ENCODE results near the gene RSF1. TPM values are rescaled to one million over a fixed set of nuclear protein-coding genes. Genes with fewer than 3 reads are reported as not detected.

RSF1 gene
- total RNA-seq, 2 donors from 2014 or later: 25.5 to 46.2 TPM

DNA sequence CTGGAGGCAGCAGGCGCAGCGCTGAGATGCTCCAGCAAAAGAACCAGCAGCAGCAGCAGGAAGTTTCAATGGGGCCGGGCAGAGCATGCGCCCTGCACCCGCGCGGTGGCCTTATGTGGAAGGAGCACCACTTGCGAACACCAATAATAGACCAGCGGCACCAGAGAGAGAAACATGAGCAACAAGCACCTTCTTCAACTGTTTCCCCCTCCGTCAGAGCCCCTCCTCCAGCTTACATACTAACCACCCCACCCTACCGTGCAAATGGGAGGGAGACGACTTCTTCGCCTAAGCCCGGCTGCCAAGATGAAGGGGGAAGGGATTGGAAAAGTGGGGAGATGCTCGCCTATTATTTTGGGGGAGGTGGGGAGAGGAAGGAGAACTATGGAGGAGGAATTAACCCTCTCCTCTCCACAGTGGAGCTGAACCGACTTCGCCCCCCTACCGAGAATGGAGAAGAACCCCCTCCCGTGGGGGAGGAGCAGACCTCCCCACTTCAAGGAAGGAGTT, 1.1 kb downstream of the RSF1 start:
- peak overlapping the region; percentile 95 to 99 for H3K4me3 ChIP-seq
- H3K4me1 ChIP-seq (replicated peaks): peaks cover 5% of the 10 kb centered on the region
- H3K27me3 ChIP-seq (replicated peaks; ENCODE audit: insufficient read depth): no peaks in the 10 kb centered on the region
- intact Hi-C loops (cut with DNase I): no loop called here
- peak overlapping the region; percentile 96 to 97 for H3K27ac ChIP-seq
- TF ChIP-seq POLR2AphosphoS5 (IDR thresholded peaks at IDR 0.05): peak; percentile 92
- TF ChIP-seq CTCF (IDR thresholded peaks at IDR 0.05): peak in 2 of 4 experiments; percentile 37 to 50
- peak; percentile 80 for TF ChIP-seq POLR2A (IDR thresholded peaks at IDR 0.05)
- DNase-seq (ENCODE audit: low spot score): peak; percentile 89
- no peaks in the 10 kb centered on the region for H3K9me3 ChIP-seq
- WGBS: under 1% methylated on average over 19 of the region's 19 CpGs
- H3K36me3 ChIP-seq: no peaks in the 10 kb centered on the region

GRCh38 chr11:77815459-77815858, 5.1 kb downstream of the RSF1 start:
- 67% methylated on average over 1 of the region's 1 CpG for WGBS
- DNase-seq (ENCODE audit: low spot score): no peak
- Histone ChIP-seq H3K4me3 (no peak overlapping the region), H3K36me3 (no peaks in the 10 kb centered on the region), H3K27me3 (replicated peaks; ENCODE audit: insufficient read depth) (no peaks in the 10 kb centered on the region), H3K4me1 (replicated peaks) (peaks cover 5% of the 10 kb centered on the region), H3K27ac (no peak overlapping the region), H3K9me3 (no peaks in the 10 kb centered on the region)
- intact Hi-C loops (cut with DNase I): no loop called here
- TF ChIP-seq CTCF (IDR thresholded peaks at IDR 0.05): no peak

- Histone ChIP-seq H3K36me3 (no peaks in the 10 kb centered on the region), H3K27me3 (replicated peaks; ENCODE audit: insufficient read depth) (no peaks in the 10 kb centered on the region), H3K4me3 (no peak overlapping the region), H3K4me1 (replicated peaks) (peaks cover 5% of the 10 kb centered on the region), H3K27ac (no peak overlapping the region), H3K9me3 (no peaks in the 10 kb centered on the region)
- intact Hi-C loops (cut with DNase I): no loop called here
- no peak for TF ChIP-seq POLR2AphosphoS5 (IDR thresholded peaks at IDR 0.05)
- 91% methylated on average over 3 of the region's 3 CpGs for WGBS
- DNase-seq (ENCODE audit: low spot score): no peak
Observed at GRCh38 chr11:77814848-77815247, 5.7 kb downstream of the RSF1 start.

- no peaks in the 10 kb centered on the region for H3K4me1 ChIP-seq (replicated peaks)
- WGBS: 95% methylated on average over 9 of the region's 9 CpGs
- H3K9me3 ChIP-seq: no peaks in the 10 kb centered on the region
- H3K36me3 ChIP-seq: no peaks in the 10 kb centered on the region
- H3K27ac ChIP-seq: no peak overlapping the region
- no peaks in the 10 kb centered on the region for H3K27me3 ChIP-seq (replicated peaks; ENCODE audit: insufficient read depth)
- intact Hi-C loops (cut with DNase I): no loop called here
- TF ChIP-seq CTCF (IDR thresholded peaks at IDR 0.05) (no peak), POLR2AphosphoS5 (IDR thresholded peaks at IDR 0.05) (no peak), POLR2A (IDR thresholded peaks at IDR 0.05) (no peak)
- DNase-seq (ENCODE audit: low spot score): no peak
- H3K4me3 ChIP-seq: no peak overlapping the region
Observed at GRCh38 chr11:77813256-77813655, 7.3 kb downstream of the RSF1 start.

- no peaks in the 10 kb centered on the region for H3K36me3 ChIP-seq
- no peak overlapping the region for H3K4me3 ChIP-seq
- no peak overlapping the region for H3K27ac ChIP-seq
- no peaks in the 10 kb centered on the region for H3K9me3 ChIP-seq
- no peak for TF ChIP-seq POLR2A (IDR thresholded peaks at IDR 0.05)
- no peak for TF ChIP-seq CTCF (IDR thresholded peaks at IDR 0.05)
- TF ChIP-seq POLR2AphosphoS5 (IDR thresholded peaks at IDR 0.05): no peak
- intact Hi-C loops (cut with DNase I): no loop called here
- H3K27me3 ChIP-seq (replicated peaks; ENCODE audit: insufficient read depth): no peaks in the 10 kb centered on the region
- WGBS: 96% methylated on average over 2 of the region's 2 CpGs
- no peaks in the 10 kb centered on the region for H3K4me1 ChIP-seq (replicated peaks)
- no peak for DNase-seq (ENCODE audit: low spot score)
Observed at GRCh38 chr11:77806993-77807392, 13.5 kb downstream of the RSF1 start.
